LNCAP (cell line): ENCODE measurements around the gene CIT.

Source experiments
- CTCF ChIP-seq: fragments of 450-650 bp; IDR thresholded peaks from 2 replicates; pipeline ENCODE4 v1.5.1; 2017; ENCODE audit warnings: mild to moderate bottlenecking

Gene CIT

GRCh38 chr12:119729871-119730270 is 147.2 kb downstream of the CIT start:
- TF ChIP-seq CTCF = no peak

GRCh38 chr12:119728444-119728745 is 148.7 kb downstream of the CIT start:
- TF ChIP-seq CTCF = no peak

- TF ChIP-seq CTCF = no peak
These were observed 149.3 kb downstream of the CIT start for GRCh38 chr12:119727600-119728443.

GRCh38 chr12:119725523-119725922 is 151.6 kb downstream of the CIT start:
- TF ChIP-seq CTCF = no peak

- TF ChIP-seq CTCF = no peak
These were observed 155.8 kb downstream of the CIT start for GRCh38 chr12:119721306-119721705.

- TF ChIP-seq CTCF = no peak
These were observed 156.8 kb downstream of the CIT start for GRCh38 chr12:119720349-119720748.

- TF ChIP-seq CTCF = no peak
These were observed 159.0 kb downstream of the CIT start for GRCh38 chr12:119718141-119718540.

GRCh38 chr12:119715268-119715620 is 161.9 kb downstream of the CIT start:
- no peak for TF ChIP-seq CTCF
